Uterus (tissue), 2 donors: Measurements from ENCODE around the gene ZNF138.

ENCODE experiments used
- CTCF ChIP-seq, 4 experiments: fragments of 200-600 bp in 2 of 4; fragments of 450-650 bp in 2 of 4; sonication (generic) in 2 of 4; IDR thresholded peaks; one replicate each; pipeline ENCODE4 v1.5.1; 2016 to 2019; ENCODE audit warnings: antibody characterized with exemption in 4 of 4, mild to moderate bottlenecking in 2 of 4, moderate library complexity in 1 of 4
- POLR2A ChIP-seq, 2 donors: fragments of 450-650 bp; IDR thresholded peaks; one replicate each; pipeline ENCODE4 v1.6.1; 2016; ENCODE audit warnings: antibody characterized with exemption in 2 of 2, mild to moderate bottlenecking in 1 of 2, moderate library complexity in 1 of 2

DNA sequence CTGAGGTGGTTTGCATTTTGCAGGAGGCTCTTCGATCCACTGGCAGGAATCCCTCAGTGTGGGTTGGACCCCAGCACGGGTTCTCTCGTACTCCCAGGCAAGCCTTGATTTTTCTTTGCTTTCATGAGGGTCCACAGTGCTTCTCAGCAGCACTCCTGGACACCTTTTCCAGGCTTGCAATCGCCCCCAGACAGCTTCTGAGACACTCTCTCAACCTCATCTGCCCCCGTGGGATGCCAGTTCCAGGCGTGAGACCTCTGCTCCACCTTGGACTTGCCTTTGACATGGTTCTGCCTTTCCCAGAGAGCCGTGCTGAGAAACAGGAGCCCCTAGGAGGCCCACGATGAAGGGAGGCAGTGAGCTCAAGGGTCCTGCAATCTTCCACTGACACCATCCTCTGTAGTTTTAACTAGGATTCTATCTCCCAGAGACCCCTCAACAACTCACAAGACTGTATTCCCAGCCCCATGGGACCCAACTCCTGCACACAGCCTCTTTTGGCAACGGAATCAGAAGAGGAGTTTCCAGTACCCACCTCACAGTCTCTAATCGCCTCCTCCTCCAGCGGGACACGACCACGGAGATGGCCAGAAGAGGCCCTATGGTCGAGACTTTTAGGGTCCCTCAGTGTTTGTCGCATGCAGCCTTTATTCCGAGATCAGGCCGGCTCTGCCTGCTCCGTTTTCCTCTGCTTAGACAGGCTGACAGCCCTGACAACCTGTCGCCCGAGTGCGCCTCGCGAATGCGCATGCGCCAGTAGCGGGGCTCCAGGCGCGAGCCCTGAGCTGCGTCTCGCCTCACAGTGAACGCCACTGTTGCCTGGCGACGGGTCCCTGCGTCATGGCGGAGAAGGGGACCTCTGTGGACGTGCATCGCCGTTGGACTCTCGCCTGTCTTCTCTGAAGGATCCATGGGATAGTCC lies 82.8 kb downstream of the ZNF138 start:
- TF ChIP-seq CTCF (IDR thresholded peaks at IDR 0.05): no peak
- no peak for TF ChIP-seq POLR2A (IDR thresholded peaks at IDR 0.05)
